Measurements from ENCODE around the gene CUL2.

DNA sequence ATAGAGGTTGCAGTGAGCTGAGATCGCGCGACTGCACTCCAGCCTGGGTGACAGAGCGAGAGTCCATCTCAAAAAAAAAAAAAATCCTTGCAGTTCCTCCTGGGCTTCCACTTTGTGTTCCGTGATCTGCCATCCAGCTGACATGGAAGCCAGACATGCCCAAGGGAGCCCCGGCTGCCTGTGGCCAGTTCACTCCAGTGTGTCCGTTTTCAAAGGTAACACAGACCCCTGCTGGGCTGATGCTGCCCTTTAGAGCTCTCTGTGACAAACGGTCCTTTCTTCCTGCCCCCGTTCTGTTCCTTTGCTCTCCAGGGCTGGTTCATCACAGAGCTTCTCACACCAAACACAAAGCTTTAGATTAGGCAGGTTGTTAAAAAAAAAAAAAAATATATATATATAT lies 130.8 kb downstream of the CUL2 start:
- TF ChIP-seq, protein P1, sequence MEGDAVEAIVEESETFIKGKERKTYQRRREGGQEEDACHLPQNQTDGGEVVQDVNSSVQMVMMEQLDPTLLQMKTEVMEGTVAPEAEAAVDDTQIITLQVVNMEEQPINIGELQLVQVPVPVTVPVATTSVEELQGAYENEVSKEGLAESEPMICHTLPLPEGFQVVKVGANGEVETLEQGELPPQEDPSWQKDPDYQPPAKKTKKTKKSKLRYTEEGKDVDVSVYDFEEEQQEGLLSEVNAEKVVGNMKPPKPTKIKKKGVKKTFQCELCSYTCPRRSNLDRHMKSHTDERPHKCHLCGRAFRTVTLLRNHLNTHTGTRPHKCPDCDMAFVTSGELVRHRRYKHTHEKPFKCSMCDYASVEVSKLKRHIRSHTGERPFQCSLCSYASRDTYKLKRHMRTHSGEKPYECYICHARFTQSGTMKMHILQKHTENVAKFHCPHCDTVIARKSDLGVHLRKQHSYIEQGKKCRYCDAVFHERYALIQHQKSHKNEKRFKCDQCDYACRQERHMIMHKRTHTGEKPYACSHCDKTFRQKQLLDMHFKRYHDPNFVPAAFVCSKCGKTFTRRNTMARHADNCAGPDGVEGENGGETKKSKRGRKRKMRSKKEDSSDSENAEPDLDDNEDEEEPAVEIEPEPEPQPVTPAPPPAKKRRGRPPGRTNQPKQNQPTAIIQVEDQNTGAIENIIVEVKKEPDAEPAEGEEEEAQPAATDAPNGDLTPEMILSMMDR (IDR thresholded peaks at IDR 0.05) = no peak
- TF ChIP-seq POLR2A (IDR thresholded peaks at IDR 0.05) = no peak
